NK-92 treated with Interleukin-12 subunit alpha and Interleukin-12 subunit beta, amount 100 ng/mL, for 24 hours (cell line): ENCODE results near the gene SETDB1.

Experiments used
- DNase-seq: peaks from one replicate; lab custom pipeline; 2025; lab: John Stamatoyannopoulos, UW

The SETDB1 gene

GRCh38 chr1:150931773-150932172 is 5.6 kb downstream of the SETDB1 start:
- DNase-seq, result no peak

GRCh38 chr1:150944856-150945255 is 18.7 kb downstream of the SETDB1 start:
- no peak for DNase-seq

- DNase-seq, result no peak
These were observed 28.5 kb downstream of the SETDB1 start for GRCh38 chr1:150954708-150955107.

DNA sequence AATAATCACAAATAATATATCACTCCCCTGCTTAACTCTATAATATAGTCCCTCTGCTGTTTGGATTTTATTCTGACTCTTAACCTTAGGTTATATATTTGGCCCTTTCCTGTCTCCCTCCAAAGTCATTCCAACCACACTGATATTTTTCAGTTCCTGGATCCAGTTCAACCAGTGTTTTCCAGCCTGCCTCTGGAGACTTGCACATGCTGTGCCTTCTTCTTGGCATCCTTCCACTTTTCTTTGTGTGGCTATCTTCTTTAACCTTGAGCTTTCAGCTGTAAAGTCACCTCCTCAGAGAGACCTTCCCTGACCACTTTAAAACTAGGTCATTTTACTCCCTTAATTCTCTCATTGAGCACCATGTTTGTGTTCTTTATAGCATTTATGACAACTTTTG is 29.1 kb downstream of the SETDB1 start:
- DNase-seq, result no peak

DNA sequence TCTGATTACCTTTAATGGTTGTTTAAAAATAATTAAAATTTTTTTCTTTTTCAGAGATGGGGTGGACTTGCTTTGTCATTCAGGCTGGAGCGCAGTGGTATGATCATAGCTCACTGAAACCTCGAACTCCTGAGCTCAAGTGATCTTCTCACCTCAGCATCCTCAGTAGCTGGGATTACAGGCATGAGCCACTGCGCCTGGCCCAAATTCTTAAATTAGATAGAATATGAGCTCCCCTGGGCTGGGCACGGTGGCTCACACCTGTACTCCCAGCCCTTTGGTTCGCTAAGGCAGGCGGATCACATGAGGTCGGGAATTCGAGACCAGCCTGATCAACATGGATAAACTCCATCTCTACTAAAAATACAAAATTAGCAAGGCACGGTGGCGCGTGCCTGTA is 31.5 kb downstream of the SETDB1 start:
- no peak for DNase-seq

- DNase-seq, result no peak
These were observed 34.5 kb downstream of the SETDB1 start for GRCh38 chr1:150960646-150961045.

DNA sequence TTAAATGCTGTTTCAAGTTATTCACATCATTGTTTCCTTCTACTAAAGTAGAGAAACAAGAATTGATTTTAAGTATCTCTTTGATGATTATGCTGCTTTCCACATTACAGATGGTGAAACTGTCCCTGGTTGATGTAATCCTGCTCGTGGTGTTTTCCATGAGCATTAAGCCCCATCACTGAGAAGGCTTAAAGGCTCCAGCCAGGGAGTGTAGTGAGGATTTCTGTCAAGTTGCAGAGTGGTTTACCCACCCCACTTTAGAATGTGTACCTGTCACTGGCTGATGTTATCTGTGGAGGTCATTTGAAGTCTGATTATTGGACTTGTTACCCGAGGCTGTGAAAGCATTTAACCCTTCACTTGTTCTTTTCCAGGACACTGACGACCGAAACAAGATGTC is 35.6 kb downstream of the SETDB1 start:
- no peak for DNase-seq

- DNase-seq, result no peak
These were observed 37.4 kb downstream of the SETDB1 start for GRCh38 chr1:150963321-150964163.

DNA sequence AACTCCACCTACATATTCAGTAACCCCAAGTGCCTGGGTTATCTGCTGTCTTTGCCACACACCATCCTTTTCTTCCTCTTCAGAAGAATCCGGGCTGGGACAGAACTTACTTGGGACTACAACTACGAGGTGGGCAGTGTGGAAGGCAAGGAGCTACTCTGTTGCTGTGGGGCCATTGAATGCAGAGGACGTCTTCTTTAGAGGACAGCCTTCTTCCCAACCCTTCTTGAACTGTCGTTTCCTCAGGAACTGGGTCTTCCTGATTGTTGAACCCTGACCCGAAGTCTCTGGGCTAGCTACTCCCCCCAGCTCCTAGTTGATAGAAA is 38.0 kb downstream of the SETDB1 start:
- DNase-seq, result no peak

DNA sequence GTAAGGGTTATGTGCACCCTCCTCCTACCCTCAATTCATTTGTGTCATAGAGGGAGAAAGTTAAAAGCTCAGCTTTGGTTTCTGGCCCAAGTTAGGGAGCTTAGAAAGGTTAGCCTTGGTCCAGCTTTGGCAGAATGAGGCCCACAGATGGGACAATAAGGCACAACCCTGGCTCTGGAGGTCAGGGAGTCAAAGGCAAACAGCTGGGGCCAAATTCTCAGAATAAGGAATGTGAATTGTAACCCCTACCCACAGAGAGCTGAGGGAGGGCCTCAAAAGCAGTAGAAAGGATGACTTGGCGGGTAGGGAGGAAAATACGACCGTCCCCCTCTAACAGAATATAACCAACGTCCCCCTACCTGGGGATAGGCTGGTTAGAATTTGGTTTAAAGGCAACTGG is 39.4 kb downstream of the SETDB1 start:
- no peak for DNase-seq

GRCh38 chr1:150966011-150966410 is 39.8 kb downstream of the SETDB1 start:
- no peak for DNase-seq

GRCh38 chr1:150967936-150968335 is 41.8 kb downstream of the SETDB1 start:
- no peak for DNase-seq

- DNase-seq, result no peak
These were observed 42.3 kb downstream of the SETDB1 start for GRCh38 chr1:150968491-150968890.

DNA sequence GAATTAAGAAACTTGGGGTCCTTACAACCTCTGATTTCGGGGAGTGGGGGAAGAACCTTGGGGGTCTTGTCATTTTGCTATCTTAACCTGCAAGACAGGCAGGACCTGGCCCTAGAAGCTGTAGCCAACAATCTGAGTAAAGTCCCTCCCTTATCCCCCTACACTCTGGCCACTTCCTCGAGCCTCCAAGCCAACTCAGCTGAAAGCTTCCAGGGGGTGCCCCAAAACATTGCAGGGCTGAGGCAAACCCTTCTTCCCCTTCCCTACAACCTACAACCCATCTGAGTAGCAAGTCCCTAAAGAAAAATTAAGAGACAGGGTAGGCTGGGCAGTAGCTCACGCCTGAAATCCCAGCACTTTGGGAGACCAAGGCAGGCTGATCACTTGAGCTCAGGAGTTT is 43.5 kb downstream of the SETDB1 start:
- DNase-seq, result no peak

DNA sequence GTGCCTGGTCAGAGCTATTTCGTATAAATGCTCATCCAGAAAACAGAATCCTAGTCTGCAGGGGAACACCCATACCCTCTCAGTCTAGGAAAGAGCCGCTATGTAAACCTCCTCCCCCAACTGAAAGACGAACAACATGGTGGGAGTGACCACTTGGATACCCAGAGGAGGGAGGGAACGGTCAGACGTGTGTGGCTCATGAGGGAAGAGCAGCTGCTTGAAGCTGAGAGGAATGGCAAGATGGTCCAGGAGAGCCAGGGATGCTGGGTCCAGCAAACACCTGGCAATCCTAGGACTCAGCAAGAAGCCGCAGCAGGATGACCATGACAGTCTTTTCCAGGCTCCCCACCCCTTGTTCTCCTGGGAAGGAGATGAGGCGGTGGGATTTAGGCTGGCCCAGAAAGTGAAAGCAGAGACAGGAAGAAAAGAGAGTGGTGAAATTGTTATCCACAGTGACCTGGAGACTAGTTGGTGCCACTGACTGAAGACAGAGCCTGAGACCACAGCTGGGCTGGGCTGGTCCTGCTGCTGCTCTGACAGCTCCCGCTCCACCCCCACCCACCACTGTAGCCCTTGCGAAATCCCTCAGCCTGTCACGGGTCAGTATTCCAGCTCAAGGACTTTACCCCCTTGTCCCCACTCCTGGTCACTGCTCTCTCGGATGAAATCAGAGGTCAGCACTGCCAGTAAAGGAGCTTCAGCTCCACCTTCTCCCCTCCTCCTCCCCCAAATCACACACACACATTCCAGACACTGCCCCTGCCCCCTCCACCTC is 44.8 kb downstream of the SETDB1 start:
- no peak for DNase-seq

GRCh38 chr1:150971583-150972416 is 45.6 kb downstream of the SETDB1 start:
- no peak for DNase-seq

GRCh38 chr1:150972417-150972940 is 46.3 kb downstream of the SETDB1 start:
- DNase-seq, result no peak

DNA sequence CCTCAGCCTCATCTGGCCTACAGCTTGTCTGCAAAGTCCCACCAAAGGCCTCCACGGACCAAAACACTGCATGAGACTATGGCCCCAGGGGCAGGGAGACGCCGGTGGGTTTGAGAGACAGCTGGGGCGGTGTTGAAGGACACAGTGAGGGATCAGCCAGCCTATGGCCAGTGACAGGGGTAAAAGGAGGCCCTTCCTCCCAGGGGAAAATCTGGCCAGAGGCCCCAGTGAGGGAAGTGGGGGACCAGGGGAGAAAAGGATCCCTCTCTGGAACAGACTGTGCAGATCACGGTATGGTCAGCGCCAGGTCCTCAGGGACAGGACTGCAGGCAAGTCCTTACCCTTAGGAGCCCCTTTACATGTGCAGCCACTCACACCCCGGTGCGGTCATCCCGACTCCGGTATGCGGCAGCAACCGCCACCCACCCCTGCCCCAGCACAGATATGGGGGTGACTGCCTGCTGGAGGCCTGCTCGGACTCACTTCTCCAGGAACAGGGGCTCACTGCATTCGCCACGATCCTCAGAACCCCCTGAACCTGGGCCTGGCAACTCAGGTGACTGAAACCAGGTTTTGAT is 47.2 kb downstream of the SETDB1 start:
- DNase-seq, result no peak

- peak; percentile 37 for DNase-seq
These were observed 47.8 kb downstream of the SETDB1 start for GRCh38 chr1:150973836-150974579.

DNA sequence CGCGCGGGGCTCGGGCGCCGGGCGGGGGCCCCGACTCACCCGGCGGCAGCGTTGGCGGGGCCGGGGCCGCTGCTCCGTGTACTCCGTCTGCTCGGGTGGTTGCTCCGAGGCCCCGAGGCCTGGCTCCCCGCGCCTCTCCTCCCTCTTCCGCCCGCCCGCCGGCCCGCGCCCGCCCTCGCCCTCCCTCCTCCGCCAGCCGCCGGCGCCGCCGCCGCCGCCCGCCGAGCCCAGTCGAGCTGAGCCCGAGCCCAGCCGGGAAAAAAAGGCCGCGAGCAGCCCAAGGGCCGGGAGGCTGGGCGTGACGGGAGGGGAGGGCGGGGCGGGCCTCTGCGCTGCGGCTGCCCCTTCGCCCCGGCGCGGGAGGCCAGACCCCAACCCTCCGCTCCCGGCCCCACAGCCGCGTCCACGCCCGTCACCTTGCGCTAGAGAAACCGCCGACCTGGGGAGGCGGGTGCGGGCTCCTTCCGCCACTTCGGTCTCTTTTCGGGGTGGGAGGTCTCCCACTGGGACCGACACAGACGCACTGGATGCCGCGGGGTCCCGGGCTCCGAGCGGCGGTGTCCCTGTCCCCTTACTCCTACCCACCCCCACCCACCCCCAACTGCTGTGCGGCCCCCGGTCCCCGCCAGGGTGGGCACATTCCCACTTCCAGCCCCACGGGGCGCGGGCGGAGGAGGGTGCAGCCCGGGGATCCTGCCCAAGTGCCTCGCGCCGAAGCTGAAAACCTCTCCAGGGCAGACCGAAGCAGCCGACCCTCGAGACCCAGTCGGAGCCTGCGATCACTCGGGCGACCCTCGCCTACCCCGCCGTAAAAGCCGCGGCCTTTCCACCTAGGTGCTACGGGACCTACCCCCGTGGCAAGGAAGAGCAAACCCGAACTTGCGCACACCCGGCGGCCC is 48.7 kb downstream of the SETDB1 start, which contains the start of gene CERS2:
TSS of gene CERS2 (minus strand) at position 256 of the 899 bp plus-strand sequence. CDS start 5,745 bp downstream, outside the sequence.
- DNase-seq, result peak; percentile 64
